Activated naive CD4-positive, alpha-beta T cell treated with Interleukin-2 at 50 U/mL for 16 hours (primary cell): Measurements from ENCODE around the gene RBCK1.

ENCODE experiments used
- DNase-seq: peaks from one replicate; pipeline ENCODE4 v3.0.0-alpha.2; 2020

The RBCK1 gene

DNA sequence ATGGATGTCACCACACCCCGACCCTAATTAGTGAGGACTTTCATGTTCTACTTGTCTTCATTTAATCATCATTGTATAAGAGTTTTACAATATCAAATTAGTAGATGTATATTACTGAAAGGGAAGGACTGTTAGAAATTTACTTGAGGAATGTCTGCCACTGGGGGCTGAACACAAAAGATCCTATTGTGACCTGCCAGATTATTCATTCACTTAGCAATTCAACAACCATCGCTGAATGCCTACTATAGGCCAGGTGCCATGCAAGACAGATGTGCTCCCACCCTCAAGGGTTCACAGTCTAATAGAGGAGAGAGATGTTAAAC lies 8.0 kb upstream of the RBCK1 start:
- no peak for DNase-seq

GRCh38 chr20:400454-401275 lies 7.4 kb upstream of the RBCK1 start:
- DNase-seq = no peak

GRCh38 chr20:401682-402495 lies 6.2 kb upstream of the RBCK1 start:
- no peak for DNase-seq

- no peak for DNase-seq
Measured at GRCh38 chr20:402496-402885, 5.6 kb upstream of the RBCK1 start.

DNA sequence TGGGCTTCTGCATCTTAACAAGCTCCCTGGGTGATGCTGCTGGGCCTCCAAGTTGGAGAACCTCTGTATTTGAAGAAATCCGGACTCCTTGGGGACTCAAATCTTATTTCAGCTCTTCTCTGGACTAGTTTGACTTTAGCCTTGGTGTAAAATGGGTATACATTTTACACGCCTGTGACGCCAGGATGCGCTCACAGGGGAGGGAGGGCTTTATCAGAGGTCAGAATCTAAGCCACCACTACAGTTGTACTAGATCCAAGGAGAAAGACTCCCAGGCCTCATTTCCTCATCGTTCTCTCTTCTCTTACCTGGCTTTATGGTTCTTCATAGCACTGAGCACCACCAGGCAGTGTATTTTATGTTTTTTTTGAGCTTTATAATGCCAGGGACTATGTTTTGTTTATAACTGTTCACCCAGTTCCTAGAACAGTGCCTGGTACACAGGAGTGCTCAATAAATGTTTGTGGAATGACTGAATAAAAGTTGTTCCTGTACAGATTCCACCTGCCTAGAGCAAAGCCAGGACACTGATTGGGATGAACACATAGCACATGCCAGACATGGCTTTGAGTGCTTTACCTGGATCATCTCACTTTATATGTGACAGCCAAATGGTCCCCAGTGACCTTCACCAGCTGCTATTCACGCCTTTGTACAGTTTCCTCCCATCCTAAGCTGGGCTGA lies 5.1 kb upstream of the RBCK1 start:
- no peak for DNase-seq

GRCh38 chr20:403582-403957 lies 4.5 kb upstream of the RBCK1 start:
- DNase-seq = no peak

DNA sequence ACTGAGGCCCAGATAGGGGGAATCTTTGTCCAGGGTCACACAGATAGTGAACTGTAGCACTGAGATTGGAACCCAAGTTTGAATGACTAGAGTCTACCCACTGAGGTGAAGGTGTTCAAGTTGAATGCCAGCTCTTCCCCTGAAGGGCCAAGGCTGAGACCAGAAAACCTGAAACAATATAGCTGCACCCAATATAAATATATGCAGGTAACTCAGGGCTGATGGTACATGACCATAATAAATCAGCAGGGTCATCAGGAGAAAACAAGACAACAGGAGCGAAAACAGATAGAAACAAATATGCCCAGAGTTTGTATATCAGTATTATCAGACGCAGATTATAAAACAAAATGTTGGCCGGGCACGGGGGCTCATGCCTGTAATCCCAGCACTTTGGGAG lies 4.0 kb upstream of the RBCK1 start:
- DNase-seq = no peak

- DNase-seq = no peak
Measured at GRCh38 chr20:406200-407132, 1.6 kb upstream of the RBCK1 start.

GRCh38 chr20:407133-407952 lies 756 bp upstream of the RBCK1 start:
- peak; percentile 71 for DNase-seq

DNA sequence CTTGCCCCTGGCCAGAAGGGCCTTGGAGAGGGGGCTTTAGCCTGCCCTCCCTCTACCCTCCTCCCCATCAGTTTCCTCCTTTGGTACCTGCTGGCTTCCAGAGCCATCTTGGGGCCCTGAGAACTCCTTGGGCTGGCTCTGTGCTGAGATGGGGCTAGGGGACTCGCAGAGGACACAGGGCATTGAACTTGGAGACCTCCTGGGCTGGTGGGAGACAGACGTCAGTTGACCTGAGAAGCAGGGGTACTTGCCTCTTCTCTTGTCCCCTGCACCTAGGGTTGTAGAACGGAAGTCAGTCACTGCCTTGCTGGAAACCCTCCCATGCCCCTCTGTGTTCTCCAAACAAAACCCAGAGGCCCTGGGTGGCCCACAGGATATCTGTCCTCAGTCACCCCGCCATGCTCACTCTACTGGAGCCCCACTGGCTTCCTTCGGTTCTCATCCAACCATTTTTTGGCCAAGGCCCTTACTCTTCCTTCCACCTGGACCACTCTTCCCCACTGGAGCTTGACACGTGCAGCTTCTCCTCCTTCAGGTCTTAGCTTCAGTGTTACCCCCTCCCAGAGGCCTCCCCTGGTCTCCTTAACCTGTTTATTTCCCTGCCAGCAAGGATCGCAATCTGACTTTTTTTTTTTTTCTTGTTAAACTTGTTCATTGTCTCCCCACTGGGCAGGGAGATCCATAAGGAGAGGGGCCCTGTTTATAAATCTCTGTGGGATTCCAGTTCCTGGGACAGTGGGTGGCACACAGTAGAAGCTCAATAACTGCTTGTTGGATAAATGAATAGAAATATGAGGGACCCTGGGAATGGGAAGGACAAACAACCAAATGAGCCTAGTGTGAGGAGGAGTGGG lies 971 bp downstream of the RBCK1 start:
- DNase-seq = peak; percentile 23

GRCh38 chr20:409697-410559 lies 1.8 kb downstream of the RBCK1 start:
- DNase-seq = no peak

DNA sequence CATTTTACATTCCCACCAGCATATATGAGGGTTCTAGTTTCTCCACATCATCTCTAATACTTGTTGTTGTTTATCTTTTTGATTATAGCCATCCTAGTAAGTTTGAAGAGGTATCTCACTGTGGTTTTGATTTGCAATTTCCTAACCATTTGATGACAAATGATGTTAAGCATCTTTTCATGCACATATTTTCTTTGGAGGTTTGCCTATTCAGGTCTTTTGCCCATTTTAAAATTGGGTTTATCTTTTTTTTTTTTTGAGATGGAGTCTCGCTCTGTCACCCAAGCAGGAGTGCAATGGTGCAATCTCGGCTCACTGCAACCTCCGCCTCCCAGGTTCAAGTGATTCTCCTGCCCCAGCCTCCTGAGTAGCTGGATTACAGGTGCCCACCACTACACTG lies 4.0 kb downstream of the RBCK1 start:
- DNase-seq = no peak

DNA sequence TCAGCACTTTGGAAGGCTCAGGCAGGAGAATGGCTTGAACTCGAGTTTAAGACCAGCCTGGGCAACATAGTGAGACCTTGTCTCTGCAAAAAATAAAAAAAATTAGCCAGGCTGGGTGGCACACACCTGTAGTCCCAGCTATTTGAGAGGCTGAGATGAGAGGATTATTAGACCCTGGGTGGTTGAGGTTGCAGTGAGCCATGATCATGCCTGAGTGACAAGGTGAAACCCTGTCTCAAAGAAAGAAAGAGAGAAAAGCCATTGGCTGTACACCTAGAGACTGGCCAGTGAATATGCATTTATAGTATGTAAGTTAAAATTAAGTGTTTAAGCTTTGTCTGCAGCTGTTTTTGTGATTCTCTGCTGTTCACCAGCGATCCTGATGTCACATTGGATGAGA lies 6.1 kb downstream of the RBCK1 start:
- no peak for DNase-seq

DNA sequence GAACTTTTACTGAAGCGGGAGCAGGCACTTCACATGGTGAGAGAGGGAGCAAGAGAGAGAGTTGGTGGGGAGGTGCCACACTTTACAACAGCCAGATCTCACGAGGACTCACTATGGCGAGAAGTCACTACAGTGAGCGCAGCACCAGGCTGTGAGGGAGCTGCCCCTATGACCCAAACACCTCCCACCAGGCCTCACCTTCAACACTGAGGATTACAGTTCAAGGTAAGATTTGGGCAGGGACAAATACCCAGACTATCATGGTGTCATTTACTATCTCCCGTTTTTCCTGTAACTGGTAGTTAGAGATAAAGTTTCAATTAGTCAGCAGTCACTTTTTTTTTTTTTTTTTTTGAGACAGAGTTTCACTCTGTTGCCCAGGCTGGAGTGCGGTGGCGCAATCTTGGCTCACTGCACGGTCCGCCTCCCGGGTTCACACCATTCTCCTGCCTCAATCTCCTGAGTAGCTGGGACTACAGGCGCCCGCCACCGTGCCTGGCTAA lies 7.8 kb downstream of the RBCK1 start:
- DNase-seq = no peak

GRCh38 chr20:416950-417800 lies 9.1 kb downstream of the RBCK1 start:
- no peak for DNase-seq

GRCh38 chr20:417801-418342 lies 9.8 kb downstream of the RBCK1 start:
- no peak for DNase-seq

DNA sequence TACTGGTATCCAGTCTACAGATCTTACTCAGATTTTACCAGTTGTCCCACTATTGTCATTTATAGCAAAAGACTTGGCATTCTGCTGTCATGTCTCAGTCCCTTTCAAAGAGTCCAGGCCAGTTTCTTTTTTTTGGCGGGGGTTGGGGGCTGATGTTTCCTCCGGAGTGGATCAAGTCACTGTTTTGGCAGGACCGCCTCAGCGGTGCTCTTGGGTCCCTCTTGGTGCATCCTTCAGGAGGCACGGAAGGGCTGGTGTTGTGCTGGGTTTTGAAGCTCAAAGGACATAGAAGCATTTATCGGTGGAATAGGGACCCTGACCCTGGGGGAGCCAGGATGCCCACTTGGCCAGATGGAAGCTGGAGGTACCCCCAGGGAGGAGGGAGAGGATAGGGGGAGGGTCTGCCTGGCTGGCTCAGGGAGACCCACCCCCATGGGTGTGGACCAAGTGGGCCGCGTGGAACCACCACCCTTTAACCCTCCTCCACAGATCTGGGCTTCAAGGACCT lies 10.8 kb downstream of the RBCK1 start:
- DNase-seq = no peak

DNA sequence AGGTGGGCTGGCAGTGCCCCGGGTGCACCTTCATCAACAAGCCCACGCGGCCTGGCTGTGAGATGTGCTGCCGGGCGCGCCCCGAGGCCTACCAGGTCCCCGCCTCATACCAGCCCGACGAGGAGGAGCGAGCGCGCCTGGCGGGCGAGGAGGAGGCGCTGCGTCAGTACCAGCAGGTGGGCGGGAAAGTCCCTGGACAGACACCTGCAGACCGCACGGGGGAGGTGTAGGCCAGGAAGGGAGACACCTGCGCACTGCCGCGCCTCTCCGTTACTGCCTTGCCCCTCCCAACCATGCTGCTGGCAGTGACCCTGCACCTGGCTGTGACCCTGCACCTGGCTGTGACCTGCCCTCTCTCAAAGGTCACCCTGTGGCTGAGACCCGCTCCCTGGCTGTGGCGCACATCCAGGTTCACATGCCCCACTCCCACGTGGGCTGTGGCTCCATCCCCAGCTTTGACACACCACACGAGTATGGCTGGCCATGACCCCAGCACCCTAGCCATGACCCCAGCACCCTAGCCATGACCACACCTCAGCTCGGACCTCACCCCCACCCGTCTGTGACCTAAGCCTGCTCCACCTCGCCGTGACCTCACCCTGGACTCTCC lies 11.6 kb downstream of the RBCK1 start:
- no peak for DNase-seq
